ENCODE measurements around the gene CHRNB4.
A peak's percentile ranks its signal among the peaks of the same experiment; 100 is the strongest.

CHRNB4 gene

GRCh38 chr15:78654272-78654671 is 13.3 kb upstream of the CHRNB4 start:
- DNase-seq (ENCODE audit: low read depth), result peak; percentile 59
- no peak overlapping the region for H3K4me3 ChIP-seq (ENCODE audit: low read length)
- no peak for TF ChIP-seq CTCF (IDR thresholded peaks at IDR 0.05; ENCODE audit: insufficient read depth, low read depth, low read length, missing control alignments)

- DNase-seq (ENCODE audit: low read depth), result no peak
- no peak overlapping the region for H3K4me3 ChIP-seq (ENCODE audit: low read length)
- no peak for TF ChIP-seq CTCF (IDR thresholded peaks at IDR 0.05; ENCODE audit: insufficient read depth, low read depth, low read length, missing control alignments)
Measured at GRCh38 chr15:78651930-78652615, 11.1 kb upstream of the CHRNB4 start.

GRCh38 chr15:78651007-78651406 is 10.0 kb upstream of the CHRNB4 start:
- no peak for DNase-seq (ENCODE audit: low read depth)
- TF ChIP-seq CTCF (IDR thresholded peaks at IDR 0.05; ENCODE audit: insufficient read depth, low read depth, low read length, missing control alignments), result no peak
- H3K4me3 ChIP-seq (ENCODE audit: low read length), result no peak overlapping the region

- DNase-seq (ENCODE audit: low read depth), result no peak
- no peak for TF ChIP-seq CTCF (IDR thresholded peaks at IDR 0.05; ENCODE audit: insufficient read depth, low read depth, low read length, missing control alignments)
- H3K4me3 ChIP-seq (ENCODE audit: low read length), result no peak overlapping the region
Measured at GRCh38 chr15:78650022-78650421, 9.0 kb upstream of the CHRNB4 start.

GRCh38 chr15:78645009-78645408 is 4.0 kb upstream of the CHRNB4 start:
- no peak for TF ChIP-seq CTCF (IDR thresholded peaks at IDR 0.05; ENCODE audit: insufficient read depth, low read depth, low read length, missing control alignments)
- DNase-seq (ENCODE audit: low read depth), result no peak
- H3K4me3 ChIP-seq (ENCODE audit: low read length), result no peak overlapping the region

GRCh38 chr15:78642331-78642730 is 1.3 kb upstream of the CHRNB4 start:
- no peak for TF ChIP-seq CTCF (IDR thresholded peaks at IDR 0.05; ENCODE audit: insufficient read depth, low read depth, low read length, missing control alignments)
- DNase-seq (ENCODE audit: low read depth), result no peak
- no peak overlapping the region for H3K4me3 ChIP-seq (ENCODE audit: low read length)

- no peak for TF ChIP-seq CTCF (IDR thresholded peaks at IDR 0.05; ENCODE audit: insufficient read depth, low read depth, low read length, missing control alignments)
- no peak for DNase-seq (ENCODE audit: low read depth)
- no peak overlapping the region for H3K4me3 ChIP-seq (ENCODE audit: low read length)
Measured at GRCh38 chr15:78641749-78642275, 802 bp upstream of the CHRNB4 start.

Data from epithelial cell of esophagus (primary cell).